CD4-positive, alpha-beta T cell treated with Interleukin-4 for 1 hour (primary cell): Measurements from ENCODE around the gene ARHGAP10.

Experiments used
- DNase-seq, 2 donors: peaks; one replicate each; pipeline ENCODE4 v3.0.0-alpha.2; 2020 to 2022

Gene ARHGAP10

DNA sequence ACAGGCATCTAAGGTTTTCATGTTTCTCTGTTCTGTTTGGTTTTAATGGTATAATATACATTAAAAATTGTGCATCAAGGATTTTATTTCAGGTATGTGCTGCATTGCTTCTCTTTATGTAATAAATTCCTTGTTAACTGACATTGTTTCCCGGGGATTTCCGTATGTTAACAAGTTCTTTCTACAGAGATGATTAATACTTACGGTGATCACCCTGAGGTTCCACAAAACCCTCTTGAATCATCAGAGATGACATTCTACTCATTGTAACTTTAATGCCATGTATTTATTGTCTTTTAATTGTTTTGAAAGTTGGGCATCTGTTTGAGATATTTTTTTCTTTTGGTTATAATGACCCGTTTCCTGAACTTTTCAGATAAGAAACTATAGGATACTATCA lies 37.5 kb downstream of the ARHGAP10 start:
- no peak for DNase-seq

DNA sequence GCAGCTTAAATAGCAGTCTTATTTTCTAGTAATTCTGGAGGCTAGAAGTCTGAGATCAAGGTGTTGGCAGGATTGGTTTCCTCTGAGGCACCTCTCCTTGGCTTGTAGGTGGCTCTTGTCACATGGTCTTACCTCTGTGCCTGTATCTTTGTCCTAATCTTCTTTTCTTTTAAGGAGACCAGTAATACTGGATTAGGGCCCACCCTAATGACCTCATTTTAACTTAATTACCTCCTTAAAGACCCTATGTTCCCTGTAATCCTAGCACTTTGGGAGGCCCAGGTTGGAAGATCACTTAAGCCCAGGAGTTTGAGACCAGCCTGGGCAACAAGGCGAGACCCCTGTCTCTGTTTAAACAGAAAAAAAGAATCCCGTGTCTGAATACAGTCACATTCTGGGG lies 38.9 kb downstream of the ARHGAP10 start:
- no peak for DNase-seq

DNA sequence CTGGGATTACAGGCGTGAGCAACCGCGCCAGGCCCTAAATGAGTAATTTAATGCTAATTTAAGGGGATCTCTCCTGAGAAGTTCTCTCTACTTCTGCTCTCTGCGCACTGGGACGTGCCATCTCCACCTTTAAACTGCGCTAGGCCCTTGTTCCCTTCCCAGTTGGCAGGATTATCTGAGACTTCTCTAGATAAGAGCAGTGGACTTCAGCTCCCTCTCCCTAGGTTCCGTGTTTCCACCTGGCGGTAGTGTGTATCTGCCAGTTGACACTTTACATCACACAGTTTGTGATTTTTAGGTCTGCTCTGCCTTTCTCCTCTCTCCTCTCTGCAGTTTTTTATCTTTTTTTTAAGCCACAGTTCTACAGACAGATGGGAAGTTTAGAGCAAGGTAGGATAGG lies 40.2 kb downstream of the ARHGAP10 start:
- DNase-seq, result no peak

DNA sequence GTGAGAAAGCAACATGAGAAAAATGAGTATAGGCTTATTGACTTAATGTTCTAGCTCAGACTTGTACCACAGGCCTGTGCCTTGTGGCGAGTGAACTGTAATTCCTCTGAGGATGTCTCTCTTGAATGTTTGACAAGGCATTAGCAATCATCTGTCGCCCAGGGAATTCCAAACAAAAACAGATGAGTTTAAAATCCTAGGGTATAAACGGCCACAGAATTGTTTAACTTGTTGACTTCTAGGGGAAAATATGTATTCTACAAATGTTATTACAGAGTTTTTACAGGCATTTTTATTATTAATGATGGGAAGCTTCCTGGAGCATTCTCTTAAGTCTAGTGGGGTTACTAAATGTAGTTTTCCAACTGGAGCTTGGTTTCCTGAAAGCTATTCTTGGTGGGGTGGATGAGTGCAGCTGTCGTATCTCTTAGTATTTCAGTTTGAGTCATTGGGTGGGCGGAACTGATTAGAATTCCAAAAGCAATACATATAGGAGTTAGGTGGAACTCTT lies 40.6 kb downstream of the ARHGAP10 start:
- DNase-seq, result no peak

DNA sequence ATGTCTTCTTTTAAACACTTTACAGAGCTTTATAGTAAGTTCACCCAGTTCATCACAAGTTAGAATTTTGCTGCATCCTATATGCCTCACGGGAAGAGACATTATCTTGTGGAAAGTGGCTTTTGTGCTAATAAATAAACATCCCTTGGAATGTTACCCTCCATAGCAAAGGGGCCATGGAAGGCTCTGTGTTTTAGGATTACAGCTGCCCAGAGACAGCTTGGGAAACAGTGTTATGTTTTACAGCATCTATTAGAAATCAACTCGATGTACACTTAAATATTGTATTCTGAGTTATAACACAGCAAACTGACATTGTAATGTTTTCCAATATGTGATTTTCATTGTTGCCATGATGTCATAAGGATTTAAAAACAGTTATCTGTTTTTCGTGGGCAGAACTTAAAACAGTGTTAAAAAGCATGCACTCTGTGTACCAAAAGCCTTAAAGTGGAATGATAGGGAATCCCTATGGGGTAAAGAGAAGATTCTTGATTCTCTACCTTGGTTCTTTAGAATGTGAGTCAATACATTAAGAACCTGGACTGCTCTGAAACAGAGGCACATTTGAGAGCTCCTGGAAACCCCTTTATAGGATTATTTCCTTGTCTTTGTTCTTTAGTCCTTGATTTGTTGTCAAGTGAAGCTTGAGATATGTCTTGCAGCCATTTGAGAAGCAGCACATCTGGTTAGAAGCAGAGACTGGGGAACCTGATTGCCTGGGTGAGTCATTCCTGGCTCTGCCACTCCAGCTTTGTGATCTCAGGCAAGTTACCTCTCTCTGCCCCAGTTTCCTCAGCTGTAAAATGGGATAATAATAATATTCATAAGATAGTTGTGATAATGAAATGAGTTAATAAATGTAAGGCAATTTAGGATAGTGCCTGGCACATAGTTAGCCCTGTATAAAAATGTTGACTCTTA lies 41.6 kb downstream of the ARHGAP10 start:
- no peak for DNase-seq

DNA sequence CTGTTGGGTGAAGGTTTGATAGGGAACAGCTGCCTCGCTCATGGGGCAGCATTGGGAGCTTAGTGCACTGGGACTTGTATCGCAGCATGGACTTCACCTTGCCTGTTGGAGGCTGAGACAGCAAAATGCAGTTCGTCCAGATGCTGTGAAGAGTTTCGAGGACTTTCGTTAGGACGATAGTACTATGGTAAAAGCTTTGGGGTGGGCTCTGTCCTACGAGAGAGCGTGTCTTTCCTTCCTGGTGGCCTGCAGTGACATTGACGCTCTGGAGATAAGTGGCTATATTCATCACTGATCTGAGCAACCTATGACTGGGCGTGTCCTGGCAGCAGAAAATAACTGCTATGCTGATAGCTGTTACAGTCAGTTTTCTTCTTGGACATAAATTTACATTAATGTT lies 44.8 kb downstream of the ARHGAP10 start:
- no peak for DNase-seq

DNA sequence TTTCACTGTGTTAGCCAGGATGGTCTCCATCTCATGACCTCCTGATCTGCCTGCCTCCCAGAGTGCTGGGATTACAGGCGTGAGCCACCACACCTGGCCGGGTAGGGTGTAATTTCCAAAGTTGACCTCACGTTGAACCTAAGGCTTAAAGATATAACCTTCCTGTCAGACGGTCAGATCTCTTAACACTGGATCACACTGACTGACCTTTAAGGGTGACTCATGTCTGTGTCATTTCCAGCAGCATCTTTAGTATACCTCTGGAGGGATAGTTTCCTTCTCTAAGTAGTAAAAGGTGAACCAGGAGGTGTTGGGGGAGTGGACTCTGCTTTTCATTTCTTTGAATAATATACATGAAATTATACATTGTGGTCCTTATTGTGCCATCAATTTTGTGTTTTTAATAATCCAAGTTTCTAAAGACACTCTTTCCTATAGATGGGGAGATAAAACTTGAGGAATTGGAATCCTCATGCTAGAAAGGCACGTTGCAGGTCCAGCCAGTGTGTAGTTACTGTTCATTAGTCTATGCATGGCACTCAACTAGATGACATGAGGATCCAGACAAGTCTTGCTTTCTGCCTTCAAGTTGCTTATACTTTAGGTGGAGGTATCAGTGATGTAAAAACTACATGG lies 45.7 kb downstream of the ARHGAP10 start:
- no peak for DNase-seq

DNA sequence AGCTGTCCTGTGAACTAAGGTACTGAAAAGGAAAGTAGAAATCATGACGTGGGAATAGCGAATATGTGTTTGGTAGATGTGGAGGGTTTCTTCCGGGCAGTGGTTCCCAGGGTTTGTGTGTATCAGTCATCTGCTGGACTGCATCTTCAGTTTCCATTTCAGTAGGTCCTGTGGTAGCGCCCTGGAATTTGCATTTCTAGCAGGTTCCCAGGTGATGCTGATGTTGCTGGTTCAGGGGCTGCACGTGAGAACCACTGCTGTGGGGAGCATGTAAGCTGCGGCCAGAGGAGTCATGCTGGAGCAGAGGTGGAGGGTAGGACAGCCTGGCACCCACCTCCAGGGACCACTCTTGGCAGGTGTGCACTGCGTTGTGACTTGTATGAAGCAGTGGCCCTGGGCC lies 47.1 kb downstream of the ARHGAP10 start:
- no peak for DNase-seq

DNA sequence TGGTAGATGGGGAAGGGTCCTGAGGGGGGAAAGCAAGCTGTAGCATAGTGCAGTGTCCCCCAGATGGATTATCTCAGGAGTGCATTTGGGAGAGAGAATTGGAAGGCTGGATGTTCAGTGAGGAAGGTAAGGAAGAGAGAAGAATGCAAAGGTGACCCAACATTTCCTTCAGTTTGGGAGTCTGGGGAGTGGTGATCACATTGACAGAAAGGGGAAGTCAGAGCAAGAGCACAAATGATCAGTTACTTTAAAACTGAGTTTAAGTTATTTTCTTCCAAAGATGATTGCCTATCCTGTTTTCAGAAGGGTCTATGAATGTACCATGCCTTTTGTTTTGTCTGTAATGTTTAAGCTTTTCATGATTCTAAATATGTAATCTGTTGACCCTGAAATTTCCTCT lies 47.6 kb downstream of the ARHGAP10 start:
- no peak for DNase-seq

- DNase-seq, result peak in 1 of 2 donors; percentile 40
Measured at GRCh38 chr4:147780137-147780777, 48.4 kb downstream of the ARHGAP10 start.

DNA sequence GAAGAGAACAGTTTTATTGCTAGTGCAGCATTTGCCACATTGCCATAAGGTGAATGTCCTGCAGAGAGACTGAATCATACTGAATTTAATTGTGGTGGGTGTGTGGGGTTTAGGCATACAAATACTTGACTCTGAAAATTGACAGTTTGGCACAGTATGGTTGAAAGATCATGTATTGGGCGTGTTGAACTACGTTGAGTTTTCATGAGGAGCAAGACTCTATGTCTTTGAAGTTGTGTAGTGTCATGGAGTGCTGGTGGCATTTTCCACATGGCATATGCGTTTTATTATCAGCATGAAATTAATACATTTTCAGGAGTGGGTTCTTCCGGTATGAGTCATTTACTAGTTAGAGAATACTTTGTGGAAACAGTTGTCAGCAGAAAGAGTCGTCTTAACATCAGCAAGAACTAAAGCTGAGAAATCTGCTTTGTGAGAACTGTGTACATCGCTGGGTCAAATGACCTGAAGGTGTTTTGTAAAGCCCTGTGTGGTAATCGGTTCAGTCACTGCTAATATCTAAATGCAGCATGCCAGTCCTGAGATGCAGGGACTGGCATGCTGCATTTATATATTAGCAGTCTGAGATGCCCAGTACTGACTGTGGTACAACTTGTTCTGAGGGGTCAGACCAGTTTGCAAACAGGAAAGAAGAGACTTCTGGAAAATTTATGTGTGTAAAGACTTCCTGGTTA lies 50.3 kb downstream of the ARHGAP10 start:
- no peak for DNase-seq

DNA sequence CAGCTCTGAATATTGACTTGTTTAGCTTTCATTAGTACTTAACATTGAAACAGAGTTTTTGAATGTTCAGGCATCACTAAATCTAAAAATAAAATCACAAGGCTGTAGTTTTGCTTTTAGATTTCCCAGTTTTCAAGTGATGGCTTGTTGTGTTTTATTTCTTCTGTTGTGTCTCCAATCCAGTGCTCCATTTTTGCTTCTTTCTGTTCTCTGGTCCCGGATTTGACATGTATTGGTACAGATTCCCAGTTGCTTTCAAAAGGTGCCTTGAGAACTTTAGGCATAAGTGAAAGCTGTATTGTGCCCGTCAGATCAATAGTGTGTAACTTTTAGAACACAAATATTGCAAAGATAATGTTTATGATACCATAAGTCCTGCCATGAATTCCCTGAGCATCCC lies 53.2 kb downstream of the ARHGAP10 start:
- no peak for DNase-seq

DNA sequence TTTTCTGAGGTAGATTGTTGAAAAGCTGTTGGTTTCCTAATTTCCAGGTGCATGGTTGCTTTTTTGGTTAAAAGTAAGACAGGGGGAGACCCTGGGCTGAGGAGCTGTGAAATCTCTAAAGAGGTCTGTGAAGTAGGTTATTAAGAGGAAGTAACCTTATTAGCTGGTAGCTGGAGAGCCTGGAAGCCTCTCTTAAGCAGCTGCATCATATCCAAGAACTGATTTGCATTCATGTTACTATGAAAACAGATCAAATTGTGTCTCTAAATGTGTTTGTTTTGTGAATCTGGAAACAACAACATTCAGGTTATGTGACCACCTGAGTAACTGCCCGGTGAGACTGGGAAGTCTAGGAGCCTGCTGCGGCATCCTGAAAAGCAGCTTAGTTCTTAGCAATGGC lies 54.1 kb downstream of the ARHGAP10 start:
- no peak for DNase-seq

DNA sequence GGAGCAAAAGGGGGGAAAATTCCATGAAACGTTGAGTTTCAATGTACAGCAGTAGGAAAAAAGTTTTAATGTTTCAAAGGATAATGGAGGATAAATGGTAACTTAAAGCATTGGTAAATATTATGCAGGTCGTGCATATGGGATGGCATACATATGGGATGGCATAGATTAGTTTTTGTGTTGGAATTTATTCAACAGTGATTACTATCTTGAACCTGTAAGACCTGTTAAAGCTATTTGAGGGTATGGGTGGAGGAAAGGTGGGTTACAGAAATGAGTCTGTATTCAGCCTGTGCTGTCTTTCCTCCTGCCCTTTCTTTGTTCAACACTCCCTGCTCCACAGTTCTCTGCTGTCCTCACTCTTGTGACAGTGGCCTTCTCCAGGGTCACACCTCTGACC lies 54.6 kb downstream of the ARHGAP10 start:
- DNase-seq, result no peak

DNA sequence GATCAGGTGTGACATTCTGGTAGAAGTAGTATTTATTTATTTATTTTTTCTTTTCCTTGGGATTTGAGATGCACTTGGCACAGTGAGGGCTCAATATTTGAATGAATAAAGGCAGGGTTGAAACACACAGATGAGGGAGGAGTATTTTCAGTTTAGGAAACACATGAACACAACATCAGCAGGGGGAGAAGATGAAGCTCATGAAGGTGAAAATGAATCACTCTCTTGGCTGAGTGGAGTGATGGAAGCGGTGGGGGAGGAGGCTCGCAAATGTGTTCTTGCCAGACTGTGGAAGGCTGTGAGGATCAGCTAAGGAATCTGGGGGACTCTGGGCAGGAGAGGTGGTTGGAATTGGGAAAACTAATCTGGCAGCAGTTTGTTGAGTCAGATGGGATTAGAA lies 55.3 kb downstream of the ARHGAP10 start:
- no peak for DNase-seq

DNA sequence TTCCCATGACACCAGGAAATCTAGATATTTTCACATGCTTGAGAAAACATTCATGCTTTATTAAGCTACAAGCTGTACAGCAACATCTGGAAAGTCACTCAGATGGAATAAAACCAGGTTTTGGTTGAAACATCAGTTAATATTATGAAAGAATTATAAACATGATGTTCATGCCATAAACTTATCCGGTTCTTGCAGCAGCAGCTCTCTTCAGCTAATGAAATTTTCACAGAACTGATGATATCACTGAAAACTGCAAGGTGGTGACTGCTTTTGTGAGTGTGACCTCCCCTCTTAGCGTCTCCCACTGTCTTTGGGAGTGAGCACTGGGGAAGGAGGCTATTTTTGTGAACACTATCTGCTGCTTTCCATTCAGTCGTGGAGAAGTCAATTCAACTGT lies 56.9 kb downstream of the ARHGAP10 start:
- no peak for DNase-seq

GRCh38 chr4:147789596-147789995 lies 57.7 kb downstream of the ARHGAP10 start:
- no peak for DNase-seq

DNA sequence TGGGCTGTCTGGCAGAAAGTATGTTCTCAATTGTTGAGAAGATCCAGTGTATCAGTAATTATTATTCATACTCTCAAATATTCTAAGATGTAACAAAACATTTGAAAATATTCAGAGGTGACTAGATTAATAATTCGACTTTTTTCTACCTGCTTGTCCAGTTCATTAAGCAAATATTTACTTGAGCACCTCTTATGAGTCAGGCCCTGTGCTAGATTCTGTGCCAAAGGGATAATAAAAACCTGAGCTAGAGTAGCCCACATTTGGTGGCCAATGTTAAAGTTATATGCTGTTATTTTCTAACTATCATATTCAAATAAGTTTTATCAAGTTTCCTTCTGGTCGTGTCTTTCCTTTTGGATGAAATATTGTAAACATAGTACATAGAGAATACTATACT lies 58.5 kb downstream of the ARHGAP10 start:
- DNase-seq, result no peak

- DNase-seq, result no peak
Measured at GRCh38 chr4:147791341-147791740, 59.5 kb downstream of the ARHGAP10 start.

- DNase-seq, result no peak
Measured at GRCh38 chr4:147791865-147792264, 60.0 kb downstream of the ARHGAP10 start.

DNA sequence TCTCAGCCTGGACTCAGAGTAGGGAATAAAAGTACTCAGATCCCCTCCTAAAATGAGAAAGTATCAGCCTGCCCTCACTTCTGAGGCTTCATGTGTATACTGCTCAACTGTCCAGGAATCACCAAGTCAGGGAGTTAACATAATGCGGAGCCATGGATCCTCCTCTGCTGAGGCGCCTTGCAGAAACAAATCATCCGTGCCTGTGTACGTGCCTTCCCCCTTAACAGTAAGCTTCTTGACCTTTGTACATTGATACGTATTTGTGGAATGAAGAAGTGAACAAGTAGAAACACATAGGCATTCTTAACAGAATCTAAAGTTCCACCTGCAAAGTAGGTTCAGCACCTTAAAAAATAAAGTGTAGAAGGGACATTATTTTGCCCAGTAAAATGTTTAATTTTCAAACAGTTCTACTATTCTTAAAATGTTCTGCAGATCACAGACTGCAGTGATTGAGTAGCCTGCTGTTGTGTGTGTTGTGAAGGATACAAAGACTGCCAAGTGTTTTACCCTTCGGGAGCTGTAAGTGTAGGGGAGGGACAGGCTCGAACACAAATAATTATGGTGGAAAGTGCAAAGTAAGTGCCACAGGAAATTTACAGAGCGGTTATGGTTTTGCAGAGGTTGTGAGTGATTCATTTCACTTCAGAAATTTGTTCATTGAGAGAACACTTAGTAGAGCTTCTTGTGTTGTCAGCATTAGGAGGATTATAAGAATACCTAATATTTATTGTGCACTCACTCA lies 61.9 kb downstream of the ARHGAP10 start:
- DNase-seq, result no peak

GRCh38 chr4:147794314-147794680 lies 62.4 kb downstream of the ARHGAP10 start:
- no peak for DNase-seq
